ENCODE results near the gene HTR2B.
A peak's percentile ranks its signal among the peaks of the same experiment; 100 is the strongest.
"Not testable (repeated sequence)": the region's sequence is repeated elsewhere in the genome, so short reads cannot be mapped to it uniquely, and the experiment has no call there.

HTR2B gene

GRCh38 chr2:231124838-231125568, at the start of gene HTR2B:
HTR2B (minus strand) TSS chr2:231125042; CDS start chr2:231123764, 1,278 bp downstream.
- peak; percentile 22 for DNase-seq

GRCh38 chr2:231174211-231174651, 49.4 kb upstream of the HTR2B start:
- DNase-seq: no peak

GRCh38 chr2:231172025-231172424, 47.2 kb upstream of the HTR2B start:
- no peak for DNase-seq

GRCh38 chr2:231170055-231170454, 45.2 kb upstream of the HTR2B start:
- no peak for DNase-seq

GRCh38 chr2:231169488-231169887, 44.6 kb upstream of the HTR2B start:
- DNase-seq: no peak

- no peak for DNase-seq
Measured at GRCh38 chr2:231168460-231169139, 43.8 kb upstream of the HTR2B start.

GRCh38 chr2:231167745-231168459, 43.1 kb upstream of the HTR2B start:
- DNase-seq: no peak

GRCh38 chr2:231163414-231164095, 38.7 kb upstream of the HTR2B start:
- DNase-seq: no peak

- DNase-seq: no peak
Measured at GRCh38 chr2:231163011-231163410, 38.2 kb upstream of the HTR2B start.

GRCh38 chr2:231161877-231162329, 37.1 kb upstream of the HTR2B start:
- no peak for DNase-seq

GRCh38 chr2:231161252-231161839, 36.5 kb upstream of the HTR2B start:
- no peak for DNase-seq

- DNase-seq: no peak
Measured at GRCh38 chr2:231160701-231161100, 35.9 kb upstream of the HTR2B start.

- DNase-seq: no peak
Measured at GRCh38 chr2:231159306-231159705, 34.5 kb upstream of the HTR2B start.

GRCh38 chr2:231152800-231153557, 28.1 kb upstream of the HTR2B start:
- DNase-seq: no peak

GRCh38 chr2:231146665-231147064, 21.8 kb upstream of the HTR2B start:
- no peak for DNase-seq

- DNase-seq: no peak
Measured at GRCh38 chr2:231144896-231145295, 20.1 kb upstream of the HTR2B start.

- DNase-seq: not testable (repeated sequence)
Measured at GRCh38 chr2:231140808-231141207, 16.0 kb upstream of the HTR2B start.

GRCh38 chr2:231139796-231140195, 15.0 kb upstream of the HTR2B start:
- no peak for DNase-seq

GRCh38 chr2:231138699-231139098, 13.9 kb upstream of the HTR2B start:
- DNase-seq: no peak

- DNase-seq: no peak
Measured at GRCh38 chr2:231134910-231135655, 10.2 kb upstream of the HTR2B start.

Measured in activated CD4-positive, alpha-beta T cell treated with anti-CD3 and anti-CD28 coated beads for 48 hours (primary cell).